Measurements from ENCODE around the gene SORCS2. TPM values are rescaled to one million over a fixed set of nuclear protein-coding genes. Genes with fewer than 3 reads are reported as not detected.

SORCS2 gene
- total RNA-seq, 1 experiment from 2014 or later, result 4.1 TPM

DNA sequence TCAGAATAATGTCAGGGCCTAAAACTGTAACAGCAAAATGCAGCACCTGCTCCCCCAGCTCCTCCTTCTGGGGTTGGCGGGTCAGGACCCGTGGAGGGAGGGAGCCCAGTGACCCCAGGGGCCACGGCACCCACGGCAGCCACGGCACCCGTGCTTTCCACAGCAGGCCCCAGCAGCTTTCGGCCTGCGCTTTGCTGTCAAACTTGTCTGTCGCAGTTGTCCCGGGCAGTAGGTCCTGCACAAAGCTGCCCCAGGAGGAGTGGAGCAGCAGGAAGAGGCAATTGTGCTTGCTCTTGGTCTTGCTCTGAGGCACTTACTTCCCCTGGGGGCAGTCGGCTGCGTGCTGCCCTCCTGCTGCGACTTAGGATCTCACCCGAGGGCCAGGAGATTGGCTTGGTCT, 563.7 kb downstream of the SORCS2 start:
- no peak for TF ChIP-seq EZH2phosphoT487 (IDR thresholded peaks at IDR 0.05; ENCODE audit: borderline replicate concordance, low read length)
- TF ChIP-seq, protein P1, sequence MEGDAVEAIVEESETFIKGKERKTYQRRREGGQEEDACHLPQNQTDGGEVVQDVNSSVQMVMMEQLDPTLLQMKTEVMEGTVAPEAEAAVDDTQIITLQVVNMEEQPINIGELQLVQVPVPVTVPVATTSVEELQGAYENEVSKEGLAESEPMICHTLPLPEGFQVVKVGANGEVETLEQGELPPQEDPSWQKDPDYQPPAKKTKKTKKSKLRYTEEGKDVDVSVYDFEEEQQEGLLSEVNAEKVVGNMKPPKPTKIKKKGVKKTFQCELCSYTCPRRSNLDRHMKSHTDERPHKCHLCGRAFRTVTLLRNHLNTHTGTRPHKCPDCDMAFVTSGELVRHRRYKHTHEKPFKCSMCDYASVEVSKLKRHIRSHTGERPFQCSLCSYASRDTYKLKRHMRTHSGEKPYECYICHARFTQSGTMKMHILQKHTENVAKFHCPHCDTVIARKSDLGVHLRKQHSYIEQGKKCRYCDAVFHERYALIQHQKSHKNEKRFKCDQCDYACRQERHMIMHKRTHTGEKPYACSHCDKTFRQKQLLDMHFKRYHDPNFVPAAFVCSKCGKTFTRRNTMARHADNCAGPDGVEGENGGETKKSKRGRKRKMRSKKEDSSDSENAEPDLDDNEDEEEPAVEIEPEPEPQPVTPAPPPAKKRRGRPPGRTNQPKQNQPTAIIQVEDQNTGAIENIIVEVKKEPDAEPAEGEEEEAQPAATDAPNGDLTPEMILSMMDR (conservative IDR thresholded peaks at IDR 0.05; ENCODE audit: low read depth, low read length), result no peak
- TF ChIP-seq EZH2 (IDR thresholded peaks at IDR 0.05; ENCODE audit: low read length, unreplicated experiment), result no peak
- ChIA-PET POLR2A (ENCODE audit: unreplicated experiment) (no interaction called here), CTCF (no interaction called here)
- Histone ChIP-seq H3K27ac (ENCODE audit: low read length) (no peak overlapping the region), H3K4me2 (ENCODE audit: low read length) (no peak overlapping the region), H2AFZ (ENCODE audit: low read length) (no peak overlapping the region), H3K79me2 (ENCODE audit: low read length) (no peaks in the 10 kb centered on the region), H3K27me3 (ENCODE audit: low read length) (no peaks in the 10 kb centered on the region), H4K20me1 (ENCODE audit: low read length) (no peaks in the 10 kb centered on the region), H3K4me3 (ENCODE audit: low read length) (no peak overlapping the region), H3K4me1 (ENCODE audit: insufficient read depth, low read length) (peaks cover 25% of the 10 kb centered on the region), H3K9me2 (replicated peaks; ENCODE audit: low read length) (no peaks in the 10 kb centered on the region), H3F3A (ENCODE audit: low read length, unreplicated experiment) (no peaks in the 10 kb centered on the region), H3K9me3 (ENCODE audit: low read length) (no peaks in the 10 kb centered on the region), H3K9ac (ENCODE audit: low read length) (no peak overlapping the region), H3K36me3 (ENCODE audit: low read depth, low read length) (peaks cover under 1% of the 10 kb centered on the region; the same call in 1 of the 2 replicates)
- DNase-seq (no peak), ATAC-seq (no peak)
- BruUV-seq (replicated peaks), result no TSS peak
- intact Hi-C loops (cut with micrococcal nuclease), result no loop called here

DNA sequence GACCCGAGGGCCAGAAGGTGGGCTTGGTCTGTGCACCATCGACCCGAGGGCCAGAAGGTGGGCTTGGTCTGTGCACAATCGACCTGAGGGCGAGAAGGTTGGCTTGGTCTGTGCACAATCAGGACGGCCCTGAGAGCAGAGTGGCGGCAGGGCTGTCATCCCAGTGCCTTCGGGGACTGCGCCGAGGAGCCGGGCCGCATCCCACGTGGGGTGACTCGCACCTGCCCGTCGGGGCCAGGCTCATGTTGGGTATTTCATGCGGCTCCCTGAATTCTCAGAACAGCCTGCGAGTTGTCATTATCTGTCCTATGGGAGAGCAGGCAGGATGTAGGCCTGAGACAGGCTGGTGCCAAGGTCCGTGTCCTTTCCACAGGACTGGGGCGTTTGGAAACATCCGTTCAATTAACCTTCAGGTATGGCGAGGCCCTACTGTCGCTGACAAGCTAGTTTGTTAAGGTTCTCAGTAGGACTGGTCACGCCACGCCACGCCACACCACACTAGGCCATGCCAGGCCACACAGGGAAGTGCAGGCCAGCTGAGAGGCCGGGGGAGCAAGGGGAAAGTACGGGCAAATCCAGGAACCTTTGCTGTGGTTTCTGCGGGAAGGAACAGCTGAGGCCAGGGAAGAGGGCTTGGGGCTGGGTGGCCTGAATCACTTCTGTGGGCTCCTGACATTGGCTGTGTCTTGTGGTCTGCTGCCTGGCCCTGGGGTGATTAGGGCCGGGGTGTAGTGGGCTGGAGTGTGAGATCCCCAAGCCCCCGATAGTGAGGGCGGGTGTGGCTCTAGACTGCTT, 564.4 kb downstream of the SORCS2 start:
- H4K20me1 ChIP-seq (ENCODE audit: low read length), result no peaks in the 10 kb centered on the region
- BruUV-seq (replicated peaks), result no TSS peak
- CTCF ChIA-PET, result interaction anchor here (0.7 kb wide), 1 partner anchor 47 kb away, joined by 3 read pairs; no protein-coding TSS in a partner anchor

More for the DNA sequence above, 564.4 kb downstream of the SORCS2 start:
- Histone ChIP-seq H3K4me3 (ENCODE audit: low read length) (no peak overlapping the region), H2AFZ (ENCODE audit: low read length) (no peak overlapping the region), H3K4me1 (ENCODE audit: insufficient read depth, low read length) (peaks cover 23% of the 10 kb centered on the region), H3K27ac (ENCODE audit: low read length) (no peak overlapping the region), H3K79me2 (ENCODE audit: low read length) (no peaks in the 10 kb centered on the region), H3K9me2 (replicated peaks; ENCODE audit: low read length) (no peaks in the 10 kb centered on the region), H3K27me3 (ENCODE audit: low read length) (no peaks in the 10 kb centered on the region), H3K9ac (ENCODE audit: low read length) (no peak overlapping the region), H3K4me2 (ENCODE audit: low read length) (no peak overlapping the region), H3K36me3 (ENCODE audit: low read depth, low read length) (peaks cover 5% of the 10 kb centered on the region; the same call in 1 of the 2 replicates), H3K9me3 (ENCODE audit: low read length) (no peaks in the 10 kb centered on the region), H3F3A (ENCODE audit: low read length, unreplicated experiment) (no peaks in the 10 kb centered on the region)
- intact Hi-C loops (cut with micrococcal nuclease), result no loop called here
- POLR2A ChIA-PET (ENCODE audit: unreplicated experiment), result no interaction called here
- DNase-seq, result no peak
- TF ChIP-seq, protein P1 (conservative IDR thresholded peaks at IDR 0.05; ENCODE audit: low read depth, low read length), result no peak
- TF ChIP-seq EZH2 (IDR thresholded peaks at IDR 0.05; ENCODE audit: low read length, unreplicated experiment) (no peak), EZH2phosphoT487 (IDR thresholded peaks at IDR 0.05; ENCODE audit: borderline replicate concordance, low read length) (no peak)
- no peak for ATAC-seq

Measured in PC-3 (cell line).